ELR (cell line): ENCODE results near the gene C1GALT1.
"Not testable (repeated sequence)": the region's sequence is repeated elsewhere in the genome, so short reads cannot be mapped to it uniquely, and the experiment has no call there.

ENCODE experiments used
- DNase-seq: peaks from one replicate; pipeline ENCODE4 v3.0.0-alpha.2; 2015; ENCODE audit warnings: low read depth

C1GALT1 gene

GRCh38 chr7:7237201-7237977 is 55.0 kb downstream of the C1GALT1 start:
- no peak for DNase-seq

GRCh38 chr7:7237978-7238267 is 55.6 kb downstream of the C1GALT1 start:
- DNase-seq, result no peak

DNA sequence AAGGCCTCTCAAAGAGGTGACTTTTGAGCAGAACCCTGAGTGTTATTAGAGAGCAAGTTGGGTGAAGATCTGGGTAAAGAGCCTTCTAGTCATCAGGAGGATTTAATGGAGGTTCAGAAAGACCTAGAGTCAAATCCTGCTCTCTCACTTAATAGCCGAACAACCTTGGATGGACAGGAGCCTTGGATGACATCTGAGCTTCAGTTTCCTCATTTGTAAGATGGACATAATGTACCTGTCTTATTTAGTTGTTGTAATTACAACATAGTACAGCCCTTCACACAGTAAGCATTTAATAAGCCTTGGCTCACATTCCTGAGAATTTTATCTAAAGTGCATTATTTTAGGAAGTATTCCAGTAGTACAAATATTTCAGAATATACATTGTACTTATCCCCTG is 57.0 kb downstream of the C1GALT1 start:
- no peak for DNase-seq

GRCh38 chr7:7242899-7243298 is 60.6 kb downstream of the C1GALT1 start:
- no peak for DNase-seq

- DNase-seq, result not testable (repeated sequence)
Observed at GRCh38 chr7:7245233-7245632, 62.9 kb downstream of the C1GALT1 start.

- DNase-seq, result no peak
Observed at GRCh38 chr7:7246223-7246622, 63.9 kb downstream of the C1GALT1 start.

DNA sequence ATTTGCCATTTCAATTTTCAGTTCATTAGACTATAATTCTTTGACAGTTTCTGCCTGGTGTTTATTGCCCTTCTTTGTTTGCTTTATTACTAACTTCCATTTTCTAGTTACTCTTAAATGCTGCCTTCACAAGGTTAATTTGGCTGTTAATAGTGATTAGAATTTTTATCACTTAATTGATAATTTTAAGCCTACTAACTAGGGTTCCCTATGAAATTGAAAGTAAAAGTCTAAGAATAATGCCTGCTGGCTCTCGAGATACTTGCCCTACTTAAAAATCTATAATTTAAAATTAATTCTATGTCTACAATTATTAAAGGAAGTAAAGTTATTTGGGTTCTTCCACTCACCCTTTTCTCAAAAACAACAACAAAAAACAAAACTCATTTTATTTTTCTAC is 65.3 kb downstream of the C1GALT1 start:
- no peak for DNase-seq

DNA sequence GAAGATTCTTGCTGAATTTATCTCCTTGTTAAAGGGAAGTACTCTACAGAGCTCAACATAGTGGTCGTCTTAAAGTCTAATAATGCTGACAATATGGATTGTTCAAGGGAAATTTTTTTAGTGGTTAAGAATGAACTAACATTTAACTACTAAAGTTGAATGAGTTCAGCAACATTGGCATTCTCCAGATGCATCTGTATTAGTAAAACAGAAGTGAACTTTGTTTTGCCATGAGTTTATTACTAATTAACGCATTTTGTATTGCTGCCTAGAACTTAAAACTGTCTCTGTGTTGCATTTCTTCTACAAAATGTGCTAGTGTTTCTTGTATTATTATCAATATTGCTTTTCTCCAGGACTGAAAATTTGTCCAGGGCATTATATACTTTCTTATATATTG is 67.5 kb downstream of the C1GALT1 start:
- no peak for DNase-seq

DNA sequence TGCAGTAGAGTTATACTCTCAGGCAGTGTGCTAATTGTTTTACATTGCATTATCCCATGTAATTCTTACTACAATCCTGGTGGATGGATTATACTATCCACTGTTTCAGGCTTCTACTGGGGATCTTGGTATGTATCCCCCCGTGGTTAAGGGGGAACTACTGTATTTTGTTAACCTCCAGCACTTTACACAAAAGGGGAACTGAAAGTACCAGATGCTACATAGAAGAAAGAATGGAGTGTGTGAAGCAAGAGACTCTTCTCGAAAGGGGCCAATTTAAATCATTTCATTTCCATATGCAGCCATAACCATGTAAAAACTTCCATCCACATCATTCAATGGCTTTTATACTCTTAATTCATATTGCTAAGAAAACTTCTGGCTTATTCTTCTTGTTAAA is 69.4 kb downstream of the C1GALT1 start:
- DNase-seq, result no peak

DNA sequence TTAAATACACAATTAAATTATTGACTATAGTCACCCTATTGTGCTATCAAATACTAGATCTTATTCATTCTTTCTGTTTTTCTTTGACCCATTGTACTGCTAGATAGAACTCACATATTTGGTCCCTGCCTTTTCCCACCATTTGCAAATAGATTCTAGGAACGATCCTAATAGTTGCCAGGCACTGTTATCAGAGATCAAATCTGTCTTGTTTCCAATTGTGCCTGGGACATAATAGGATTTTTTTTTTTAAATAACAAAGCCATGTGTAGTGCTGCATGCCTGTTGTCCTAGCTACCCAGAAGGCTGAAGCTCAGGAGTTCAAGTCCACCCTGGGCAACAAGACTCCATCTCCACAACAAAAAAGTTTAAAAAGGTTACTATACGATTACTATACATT is 72.0 kb downstream of the C1GALT1 start:
- no peak for DNase-seq

GRCh38 chr7:7254908-7255307 is 72.6 kb downstream of the C1GALT1 start:
- DNase-seq, result no peak

DNA sequence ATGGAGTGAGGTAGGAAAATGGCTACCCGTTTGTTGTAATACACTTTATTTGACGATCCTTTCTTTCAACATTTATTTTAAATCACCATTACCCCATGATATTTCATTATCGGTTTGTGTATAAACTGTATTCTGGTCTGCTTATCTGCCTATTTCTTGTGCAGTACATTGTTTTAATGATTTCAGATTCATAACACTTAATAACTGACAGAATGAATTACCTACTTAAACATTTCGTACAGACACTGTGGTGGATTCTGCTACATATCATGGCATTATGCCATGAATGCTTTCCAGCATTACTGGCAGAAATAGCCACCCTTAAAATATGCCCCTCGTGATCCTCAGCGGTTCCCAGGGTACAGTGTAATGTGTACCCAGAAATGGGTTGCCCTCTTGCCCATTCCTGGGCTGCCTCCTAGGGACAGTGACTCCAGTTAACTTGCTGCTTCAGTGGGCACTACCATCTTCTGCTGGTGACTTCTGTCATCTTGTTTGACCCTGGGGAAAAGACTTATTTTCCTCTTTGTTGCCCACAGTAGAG is 74.5 kb downstream of the C1GALT1 start:
- DNase-seq, result no peak

DNA sequence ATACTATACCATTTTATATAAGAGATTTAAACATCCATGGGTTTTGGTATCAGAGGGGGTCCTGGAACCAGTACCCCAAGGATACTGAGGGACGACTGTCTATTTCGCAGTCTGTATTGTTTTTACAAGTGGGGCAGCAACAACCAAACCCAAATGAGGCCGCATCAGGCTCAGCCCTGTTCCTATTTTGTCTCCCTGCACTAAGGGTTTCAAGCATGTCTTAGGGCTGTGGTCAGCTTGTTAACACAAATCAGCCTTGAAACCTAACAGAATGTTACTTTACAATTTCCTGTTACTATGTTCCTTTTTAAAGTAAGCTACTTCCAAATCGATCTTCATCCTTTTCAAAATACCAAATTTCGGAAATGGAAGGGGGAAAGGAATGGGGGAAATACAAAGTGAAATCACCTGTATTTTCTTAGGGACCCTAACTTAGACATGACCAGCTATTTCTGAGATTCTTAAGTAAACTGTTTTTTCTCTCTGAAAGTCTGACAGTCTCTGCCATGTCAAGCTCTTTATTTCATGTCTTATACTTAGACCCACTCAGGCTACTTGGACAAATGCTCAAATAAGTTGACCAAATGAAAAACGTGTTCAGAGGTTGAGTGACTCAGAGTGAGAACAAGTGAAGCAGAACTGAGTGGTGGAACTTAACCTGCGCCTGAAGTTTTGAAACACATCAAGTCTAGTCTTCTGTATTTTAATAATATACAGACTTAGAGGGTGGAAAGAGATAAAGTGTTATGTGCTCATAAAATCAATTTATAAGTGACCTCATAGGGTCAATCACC is 75.8 kb downstream of the C1GALT1 start:
- DNase-seq, result peak; percentile 8

GRCh38 chr7:7261863-7262262 is 79.5 kb downstream of the C1GALT1 start:
- DNase-seq, result no peak

- DNase-seq, result no peak
Observed at GRCh38 chr7:7263297-7264230, 81.2 kb downstream of the C1GALT1 start.

- DNase-seq, result no peak
Observed at GRCh38 chr7:7264306-7265040, 82.1 kb downstream of the C1GALT1 start.

GRCh38 chr7:7265081-7266075 is 83.0 kb downstream of the C1GALT1 start:
- DNase-seq, result no peak

DNA sequence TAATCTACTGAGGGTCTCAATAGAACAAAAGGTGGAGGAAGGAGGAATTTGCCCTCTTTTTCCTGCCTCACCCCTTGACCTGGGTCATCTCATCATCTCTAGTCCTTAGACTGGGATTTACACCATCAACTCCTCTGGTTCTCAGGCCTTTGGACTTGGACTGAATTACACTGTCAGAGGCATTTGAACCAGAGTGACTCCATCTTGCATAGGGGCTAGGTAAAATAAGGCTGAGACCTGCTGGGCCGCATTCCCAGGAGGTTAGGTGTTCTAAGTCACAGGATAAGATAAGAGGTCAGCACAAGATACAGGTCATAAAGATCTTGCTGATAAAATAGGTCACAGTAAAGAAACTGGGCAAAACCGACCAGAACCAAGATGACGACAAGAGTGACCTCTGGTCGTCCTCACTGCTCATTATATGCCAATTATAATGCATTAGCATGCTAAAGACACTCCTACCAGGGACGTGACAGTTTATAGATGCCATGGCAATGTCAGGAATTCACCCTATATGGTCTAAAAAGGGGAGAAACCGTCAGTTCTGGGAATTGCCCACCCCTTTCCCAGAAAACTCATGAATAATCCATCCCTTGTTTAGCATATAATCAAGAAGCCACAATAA is 84.0 kb downstream of the C1GALT1 start:
- DNase-seq, result no peak

DNA sequence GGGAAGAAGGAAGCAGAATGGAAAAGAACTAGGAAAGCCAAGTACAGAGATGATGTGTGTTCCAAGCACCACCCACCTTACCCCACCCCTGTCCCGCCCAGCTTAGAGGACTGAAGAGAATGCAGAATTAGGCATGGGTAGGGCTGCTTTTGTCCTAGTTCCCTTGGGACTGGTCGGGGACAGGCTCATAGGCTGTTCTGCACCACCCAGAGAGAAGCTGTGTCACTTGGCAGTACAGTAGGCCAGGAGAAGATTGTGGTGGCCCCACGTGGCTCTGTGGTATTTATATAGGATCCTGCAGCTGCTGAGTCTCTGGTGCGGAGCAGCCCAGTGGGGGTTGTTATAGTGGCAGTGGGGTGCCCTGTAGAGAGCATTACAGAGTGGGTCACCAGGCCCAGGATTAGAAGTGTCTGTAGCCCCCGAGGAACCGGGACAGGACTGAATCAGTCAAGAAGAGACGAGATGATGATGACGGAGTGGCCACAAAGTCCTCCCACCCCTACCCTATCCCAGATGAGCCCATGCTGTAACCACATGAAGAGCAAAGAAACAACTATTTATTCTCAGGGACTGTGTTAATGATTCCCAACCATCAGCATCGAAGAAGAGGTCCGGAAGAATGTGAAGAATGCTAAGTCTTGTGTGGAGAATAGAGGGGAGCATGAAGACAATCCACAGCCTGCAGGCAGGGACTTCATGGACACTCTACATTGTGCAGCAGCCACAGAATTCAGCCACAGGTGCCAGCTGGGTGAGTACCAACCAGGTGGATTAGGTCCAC is 88.9 kb downstream of the C1GALT1 start:
- DNase-seq, result no peak
